Measurements from ENCODE around the gene KLHL3. TPM values are rescaled to one million over a fixed set of nuclear protein-coding genes. Genes with fewer than 3 reads are reported as not detected.

KLHL3 gene
- polyA plus RNA-seq, 1 of the 3 experiments (the other 2 are of a cell fraction), result 3.8 TPM

- no peaks in the 10 kb centered on the region for H3K9me2 ChIP-seq
- H3K27me3 ChIP-seq (ENCODE audit: insufficient read depth), result no peaks in the 10 kb centered on the region
- H3K27ac ChIP-seq (ENCODE audit: low read depth in 2 of 2, low read length in 1 of 2), result no peak overlapping the region
- TF ChIP-seq RAD21 (IDR thresholded peaks at IDR 0.05; ENCODE audit: low read length) (no peak), USF1 (IDR thresholded peaks at IDR 0.05; ENCODE audit: borderline replicate concordance, low read depth) (no peak), TAF1 (IDR thresholded peaks at IDR 0.05; ENCODE audit: borderline replicate concordance, low read depth, low read length) (no peak), CTCF (IDR thresholded peaks at IDR 0.05) (no peak)
- no peak overlapping the region for H3K9ac ChIP-seq
- peaks cover 4% of the 10 kb centered on the region for H3F3A ChIP-seq (replicated peaks; ENCODE audit: insufficient read depth)
- ChIA-PET POLR2A (no interaction called here), CTCF (interaction anchor here (1.0 to 4.4 kb wide), 7 partner anchors 8 to 68 kb away, joined by 3 to 29 read pairs (median 5); no protein-coding TSS in a partner anchor)
- no peak overlapping the region for H3K4me3 ChIP-seq (ENCODE audit: low read depth in 2 of 2, low read length in 1 of 2)
- no peaks in the 10 kb centered on the region for H3K4me1 ChIP-seq (ENCODE audit: control insufficient read depth in 1 of 2, insufficient read depth in 2 of 2, low read depth in 1 of 2, low read length in 1 of 2)
- no peaks in the 10 kb centered on the region for H3K79me2 ChIP-seq (ENCODE audit: insufficient read depth)
- H3K36me3 ChIP-seq (replicated peaks in 1 of 2; ENCODE audit: control insufficient read depth in 1 of 2, insufficient read depth in 2 of 2, low read length in 1 of 2), result no peaks in the 10 kb centered on the region
- no peak overlapping the region for H2AFZ ChIP-seq (ENCODE audit: low read depth)
- no peak for DNase-seq
- H4K20me1 ChIP-seq (ENCODE audit: insufficient read depth), result no peaks in the 10 kb centered on the region
- no peaks in the 10 kb centered on the region for H3K9me3 ChIP-seq
- H3K4me2 ChIP-seq, result no peak overlapping the region
- WGBS (ENCODE audit: low lambda C conversion rate), result 68% methylated on average over 2 of the region's 2 CpGs
Observed at GRCh38 chr5:137727623-137728022, 8.3 kb downstream of the KLHL3 start.

GRCh38 chr5:137724251-137724650 lies 11.6 kb downstream of the KLHL3 start:
- no peaks in the 10 kb centered on the region for H3K36me3 ChIP-seq (replicated peaks in 1 of 2; ENCODE audit: control insufficient read depth in 1 of 2, insufficient read depth in 2 of 2, low read length in 1 of 2)
- H3K4me1 ChIP-seq (ENCODE audit: control insufficient read depth in 1 of 2, insufficient read depth in 2 of 2, low read depth in 1 of 2, low read length in 1 of 2), result no peaks in the 10 kb centered on the region
- no peaks in the 10 kb centered on the region for H3K9me2 ChIP-seq
- no peaks in the 10 kb centered on the region for H3K79me2 ChIP-seq (ENCODE audit: insufficient read depth)
- H3K27me3 ChIP-seq (ENCODE audit: insufficient read depth), result no peaks in the 10 kb centered on the region
- DNase-seq, result no peak
- H3F3A ChIP-seq (replicated peaks; ENCODE audit: insufficient read depth), result no peaks in the 10 kb centered on the region
- POLR2A ChIA-PET, result no interaction called here
- no peak overlapping the region for H3K4me3 ChIP-seq (ENCODE audit: low read depth in 2 of 2, low read length in 1 of 2)
- no peaks in the 10 kb centered on the region for H3K9me3 ChIP-seq
- H2AFZ ChIP-seq (ENCODE audit: low read depth), result no peak overlapping the region
- no peak overlapping the region for H3K9ac ChIP-seq
- no peak for TF ChIP-seq REST (IDR thresholded peaks at IDR 0.05; ENCODE audit: low read depth, low read length)
- no peak for TF ChIP-seq YY1 (IDR thresholded peaks at IDR 0.05; ENCODE audit: low read depth)
- no peak for TF ChIP-seq USF2 (IDR thresholded peaks at IDR 0.05; ENCODE audit: borderline replicate concordance, low read depth, low read length)
- no peak for TF ChIP-seq TEAD4 (IDR thresholded peaks at IDR 0.05; ENCODE audit: borderline replicate concordance, insufficient read depth)
- no peak for TF ChIP-seq CHD2 (IDR thresholded peaks at IDR 0.05; ENCODE audit: low read length, partially characterized antibody)
- WGBS (ENCODE audit: low lambda C conversion rate), result 62% methylated on average over 2 of the region's 2 CpGs
- no peak overlapping the region for H3K27ac ChIP-seq (ENCODE audit: low read depth in 2 of 2, low read length in 1 of 2)
- no peak overlapping the region for H3K4me2 ChIP-seq
- CTCF ChIA-PET, result no interaction called here
- H4K20me1 ChIP-seq (ENCODE audit: insufficient read depth), result no peaks in the 10 kb centered on the region
